Neural progenitor cell (in vitro differentiated cells): ENCODE measurements around the gene EMP1. TPM values are rescaled to one million over a fixed set of nuclear protein-coding genes. Genes with fewer than 3 reads are reported as not detected.

Source experiments
- DNase-seq: peaks from one replicate; pipeline ENCODE4 v3.0.0-alpha.2; 2016; ENCODE audit warnings: low spot score
- H2AFZ ChIP-seq: fragments of 200-600 bp; sonication (generic); replicated peaks from 2 replicates; pipeline ENCODE4 v1.6.1; 2016; ENCODE audit warnings: antibody characterized with exemption
- H3F3A ChIP-seq: fragments of 200-600 bp; sonication (generic); 2 replicates; pipeline ENCODE4 v1.6.1; 2016; ENCODE audit warnings: antibody characterized with exemption, low read depth
- H3K27ac ChIP-seq: fragments of 200-600 bp; sonication (generic); 2 replicates; pipeline ENCODE4 v1.5.1; 2016; ENCODE audit warnings: mild to moderate bottlenecking
- H3K27me3 ChIP-seq: fragments of 200-600 bp; sonication (generic); 2 replicates; pipeline ENCODE4 v1.6.1; 2016; ENCODE audit warnings: mild to moderate bottlenecking, moderate library complexity
- H3K36me3 ChIP-seq: fragments of 200-600 bp; sonication (generic); 2 replicates; pipeline ENCODE4 v1.5.1; 2016
- H3K4me1 ChIP-seq: fragments of 200-600 bp; sonication (generic); 2 replicates; pipeline ENCODE4 v1.6.1; 2016; ENCODE audit warnings: mixed run types
- H3K4me2 ChIP-seq: fragments of 200-600 bp; sonication (generic); 2 replicates; pipeline ENCODE4 v1.6.1; 2016
- H3K4me3 ChIP-seq: fragments of 200-600 bp; sonication (generic); 2 replicates; pipeline ENCODE4 v1.5.1; 2016
- H3K79me2 ChIP-seq: fragments of 200-600 bp; sonication (generic); 2 replicates; pipeline ENCODE4 v1.6.1; 2016; ENCODE audit warnings: low read depth
- H3K9ac ChIP-seq: fragments of 200-600 bp; sonication (generic); 2 replicates; pipeline ENCODE4 v1.6.1; 2016
- H3K9me3 ChIP-seq: fragments of 200-600 bp; sonication (generic); 2 replicates; pipeline ENCODE4 v1.5.1; 2016; ENCODE audit warnings: low read depth
- H4K20me1 ChIP-seq: fragments of 200-600 bp; sonication (generic); 2 replicates; pipeline ENCODE4 v1.6.1; 2016; ENCODE audit warnings: low read depth
- H3K27ac Mint-ChIP-seq: 3 replicates; pipeline ENCODE4 v1.8.0; 2021; ENCODE audit warnings: mixed read lengths
- H3K27me3 Mint-ChIP-seq: 2 replicates; pipeline ENCODE4 v1.8.0; 2022; ENCODE audit warnings: low read depth, mild to moderate bottlenecking, inconsistent platforms, moderate library complexity, mixed read lengths; ENCODE audit not compliant: insufficient read depth
- H3K36me3 Mint-ChIP-seq: 3 replicates; pipeline ENCODE4 v1.8.0; 2021; ENCODE audit warnings: mixed read lengths
- H3K4me1 Mint-ChIP-seq: 3 replicates; pipeline ENCODE4 v1.8.0; 2021; ENCODE audit warnings: mixed read lengths
- H3K4me3 Mint-ChIP-seq: 3 replicates; pipeline ENCODE4 v1.8.0; 2021; ENCODE audit warnings: mild to moderate bottlenecking, moderate library complexity, mixed read lengths
- H3K9me3 Mint-ChIP-seq: 3 replicates; pipeline ENCODE4 v1.8.0; 2020; ENCODE audit warnings: mixed read lengths
- CTCF ChIP-seq: fragments of 200-600 bp; sonication (generic); IDR thresholded peaks from 2 replicates; pipeline ENCODE4 v1.5.1; 2017; ENCODE audit warnings: antibody characterized with exemption, mild to moderate bottlenecking
- EZH2 ChIP-seq: fragments of 200-600 bp; sonication (generic); IDR thresholded peaks from 2 replicates; pipeline ENCODE4 v1.6.1; 2017; ENCODE audit warnings: antibody characterized with exemption, mild to moderate bottlenecking, moderate library complexity
- EZH2phosphoT487 ChIP-seq: fragments of 200-600 bp; sonication (generic); IDR thresholded peaks from 2 replicates; pipeline ENCODE4 v1.6.1; 2017; ENCODE audit warnings: antibody characterized with exemption
- total RNA-seq: library from RNA; depleted of rRNA; stranded (reverse); fragments of >200 nt; gene quantifications from 2 replicates; pipeline ENCODE4 v1.2.3, GENCODE V29; 2015; ENCODE audit warnings: low replicate concordance

Gene EMP1
- total RNA-seq, 1 donor from 2014 or later: not detected

- Mint-ChIP-seq H3K9me3 (peaks cover 10% of the 10 kb centered on the region), H3K27ac (no peak overlapping the region), H3K4me1 (no peaks in the 10 kb centered on the region), H3K36me3 (peaks cover 6% of the 10 kb centered on the region), H3K4me3 (no peak overlapping the region), H3K27me3 (peaks cover 3% of the 10 kb centered on the region)
- H3K4me3 ChIP-seq: no peak overlapping the region
- no peak overlapping the region for H3K9ac ChIP-seq
- H3K9me3 ChIP-seq: no peaks in the 10 kb centered on the region
- H3K79me2 ChIP-seq: no peaks in the 10 kb centered on the region
- no peaks in the 10 kb centered on the region for H3K27me3 ChIP-seq
- H4K20me1 ChIP-seq: no peaks in the 10 kb centered on the region
- H3F3A ChIP-seq: no peaks in the 10 kb centered on the region
- H3K27ac ChIP-seq: no peak overlapping the region
- no peak for DNase-seq
- no peaks in the 10 kb centered on the region for H3K36me3 ChIP-seq
- H2AFZ ChIP-seq: no peak overlapping the region
- no peaks in the 10 kb centered on the region for H3K4me1 ChIP-seq
- H3K4me2 ChIP-seq: no peak overlapping the region
- TF ChIP-seq CTCF: no peak
- TF ChIP-seq EZH2: no peak
- TF ChIP-seq EZH2phosphoT487: no peak
These were observed 24.3 kb downstream of the EMP1 start for GRCh38 chr12:13220838-13221237.

GRCh38 chr12:13222076-13222475 is 25.6 kb downstream of the EMP1 start:
- H3F3A ChIP-seq: no peaks in the 10 kb centered on the region
- H3K4me3 Mint-ChIP-seq: no peak overlapping the region
- peaks cover 4% of the 10 kb centered on the region for H3K36me3 Mint-ChIP-seq
- no peaks in the 10 kb centered on the region for H3K4me1 Mint-ChIP-seq
- peaks cover 10% of the 10 kb centered on the region for H3K9me3 Mint-ChIP-seq
- TF ChIP-seq EZH2phosphoT487 (no peak), EZH2 (no peak), CTCF (no peak)
- H3K4me1 ChIP-seq: no peaks in the 10 kb centered on the region
- H4K20me1 ChIP-seq: no peaks in the 10 kb centered on the region
- H3K79me2 ChIP-seq: no peaks in the 10 kb centered on the region
- no peak overlapping the region for H3K27ac ChIP-seq
- no peak for DNase-seq
- peaks cover 3% of the 10 kb centered on the region for H3K27me3 Mint-ChIP-seq
- no peak overlapping the region for H3K4me3 ChIP-seq
- no peak overlapping the region for H3K9ac ChIP-seq
- H3K9me3 ChIP-seq: no peaks in the 10 kb centered on the region
- no peak overlapping the region for H2AFZ ChIP-seq
- H3K27ac Mint-ChIP-seq: no peak overlapping the region
- no peaks in the 10 kb centered on the region for H3K27me3 ChIP-seq
- H3K4me2 ChIP-seq: no peak overlapping the region
- H3K36me3 ChIP-seq: no peaks in the 10 kb centered on the region

GRCh38 chr12:13223179-13223804 is 26.8 kb downstream of the EMP1 start:
- H3K27me3 Mint-ChIP-seq: peaks cover 3% of the 10 kb centered on the region
- H3K4me2 ChIP-seq: no peak overlapping the region

More at GRCh38 chr12:13223179-13223804, 26.8 kb downstream of the EMP1 start:
- Mint-ChIP-seq H3K4me3 (no peak overlapping the region), H3K36me3 (peaks cover 4% of the 10 kb centered on the region), H3K9me3 (peaks cover 8% of the 10 kb centered on the region), H3K4me1 (no peaks in the 10 kb centered on the region), H3K27ac (no peak overlapping the region)
- H3K9ac ChIP-seq: no peak overlapping the region
- no peaks in the 10 kb centered on the region for H3F3A ChIP-seq
- H3K36me3 ChIP-seq: no peaks in the 10 kb centered on the region
- H3K27ac ChIP-seq: no peak overlapping the region
- TF ChIP-seq EZH2 (no peak), CTCF (no peak), EZH2phosphoT487 (no peak)
- H4K20me1 ChIP-seq: no peaks in the 10 kb centered on the region
- H3K79me2 ChIP-seq: no peaks in the 10 kb centered on the region
- no peak for DNase-seq
- H3K9me3 ChIP-seq: no peaks in the 10 kb centered on the region
- H3K4me1 ChIP-seq: no peaks in the 10 kb centered on the region
- H3K27me3 ChIP-seq: no peaks in the 10 kb centered on the region
- H3K4me3 ChIP-seq: no peak overlapping the region
- no peak overlapping the region for H2AFZ ChIP-seq
